Natural killer cell (primary cell): ENCODE results near the gene ENTPD8. TPM values are rescaled to one million over a fixed set of nuclear protein-coding genes. Genes with fewer than 3 reads are reported as not detected.

Source experiments
- ATAC-seq, 3 donors: fragments of 150-1000 bp in 2 of 3; fragments of 200-7000 bp in 1 of 3; cut with Tn5 transposase; 1 replicate in 1 of 3; 2 replicates in 2 of 3; pipeline ENCODE4 v1.10.0; 2021; ENCODE audit warnings: mild to moderate bottlenecking in 2 of 3, moderate library complexity in 2 of 3
- DNase-seq, 2 donors: peaks; one replicate each; pipeline versions ENCODE4 v3.0.0 to v3.0.0-alpha.2; 2013 to 2021; ENCODE audit warnings: mixed read lengths in 1 of 2
- H3K27ac ChIP-seq: one replicate; pipeline ENCODE4 v1.5.1; 2013; ENCODE audit warnings: mild to moderate bottlenecking, low read length
- H3K27me3 ChIP-seq: one replicate; pipeline ENCODE4 v1.6.1; 2013; ENCODE audit warnings: low read length; ENCODE audit not compliant: control insufficient read depth, insufficient read depth
- H3K36me3 ChIP-seq: one replicate; pipeline ENCODE4 v1.6.1; 2013; ENCODE audit warnings: low read length; ENCODE audit not compliant: control insufficient read depth, insufficient read depth
- H3K4me1 ChIP-seq: one replicate; pipeline ENCODE4 v1.6.1; 2013; ENCODE audit warnings: low read length; ENCODE audit not compliant: control insufficient read depth, insufficient read depth
- H3K4me3 ChIP-seq: one replicate; pipeline ENCODE4 v1.5.1; 2013; ENCODE audit warnings: low read length
- H3K9me3 ChIP-seq: one replicate; pipeline ENCODE4 v1.6.1; 2013; ENCODE audit warnings: low read length; ENCODE audit not compliant: control insufficient read depth, insufficient read depth
- H3K27ac Mint-ChIP-seq, 2 donors: one replicate each; pipeline ENCODE4 v1.8.0; 2022; ENCODE audit warnings: mild to moderate bottlenecking in 2 of 2, mixed read lengths in 2 of 2, moderate library complexity in 1 of 2
- H3K27me3 Mint-ChIP-seq, 2 donors: one replicate each; pipeline ENCODE4 v1.8.0; 2022; ENCODE audit warnings: low read depth in 2 of 2, mixed read lengths in 2 of 2
- H3K36me3 Mint-ChIP-seq: one replicate; pipeline ENCODE4 v1.8.0; 2022; ENCODE audit warnings: mixed read lengths
- H3K4me1 Mint-ChIP-seq, 2 donors: one replicate each; pipeline ENCODE4 v1.8.0; 2022; ENCODE audit warnings: mixed read lengths in 2 of 2
- H3K4me3 Mint-ChIP-seq: one replicate; pipeline ENCODE4 v1.8.0; 2022; ENCODE audit warnings: mild to moderate bottlenecking, moderate library complexity, mixed read lengths
- H3K9me3 Mint-ChIP-seq, 2 donors: one replicate each; pipeline ENCODE4 v1.8.0; 2022; ENCODE audit warnings: mixed read lengths in 2 of 2
- WGBS: methylation state at CpG from one replicate; pipeline ENCODE4 v1.1.7; 2013; ENCODE audit warnings: missing lambda C conversion rate; ENCODE audit not compliant: insufficient coverage; 5-methylcytosine and 5-hydroxymethylcytosine counted together
- intact Hi-C: fragments of 100-400 bp; cut with micrococcal nuclease; formaldehyde crosslinking; loops from one replicate; pipeline ENCODE4 v1.14.2; 2022
- total RNA-seq, 4 donors: library from RNA; stranded (reverse); fragments of 120-200 nt in 1 of 4; gene quantifications; one replicate each; pipeline versions ENCODE4 v1.2.3 to v1.2.4, GENCODE V29; 2013 to 2022
- TF ChIP-seq, protein P1 (sequence below): fragments of 200-600 bp; IDR thresholded peaks from one replicate; pipeline ENCODE4 v1.8.0; 2022; ENCODE audit warnings: antibody characterized with exemption

Gene ENTPD8
- total RNA-seq, 3 donors from 2014 or later (not counting 1 experiment from before 2014, with no cell fraction given): not detected

- Histone ChIP-seq H3K27me3 (peaks cover 3% of the 10 kb centered on the region), H3K27ac (no peak overlapping the region), H3K9me3 (no peaks in the 10 kb centered on the region), H3K4me1 (peaks cover 47% of the 10 kb centered on the region), H3K36me3 (no peaks in the 10 kb centered on the region), H3K4me3 (no peak overlapping the region)
- H3K36me3 Mint-ChIP-seq: no peaks in the 10 kb centered on the region
- peak overlapping the region; percentile 4 for H3K4me3 Mint-ChIP-seq
- WGBS: 80% methylated on average over 31 of the region's 31 CpGs
- no peak for DNase-seq
- TF ChIP-seq, protein P1, sequence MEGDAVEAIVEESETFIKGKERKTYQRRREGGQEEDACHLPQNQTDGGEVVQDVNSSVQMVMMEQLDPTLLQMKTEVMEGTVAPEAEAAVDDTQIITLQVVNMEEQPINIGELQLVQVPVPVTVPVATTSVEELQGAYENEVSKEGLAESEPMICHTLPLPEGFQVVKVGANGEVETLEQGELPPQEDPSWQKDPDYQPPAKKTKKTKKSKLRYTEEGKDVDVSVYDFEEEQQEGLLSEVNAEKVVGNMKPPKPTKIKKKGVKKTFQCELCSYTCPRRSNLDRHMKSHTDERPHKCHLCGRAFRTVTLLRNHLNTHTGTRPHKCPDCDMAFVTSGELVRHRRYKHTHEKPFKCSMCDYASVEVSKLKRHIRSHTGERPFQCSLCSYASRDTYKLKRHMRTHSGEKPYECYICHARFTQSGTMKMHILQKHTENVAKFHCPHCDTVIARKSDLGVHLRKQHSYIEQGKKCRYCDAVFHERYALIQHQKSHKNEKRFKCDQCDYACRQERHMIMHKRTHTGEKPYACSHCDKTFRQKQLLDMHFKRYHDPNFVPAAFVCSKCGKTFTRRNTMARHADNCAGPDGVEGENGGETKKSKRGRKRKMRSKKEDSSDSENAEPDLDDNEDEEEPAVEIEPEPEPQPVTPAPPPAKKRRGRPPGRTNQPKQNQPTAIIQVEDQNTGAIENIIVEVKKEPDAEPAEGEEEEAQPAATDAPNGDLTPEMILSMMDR: no peak
- peaks cover 0 to 2% of the 10 kb centered on the region in 2 donors for H3K27me3 Mint-ChIP-seq
- intact Hi-C loops: loop anchor here (2.0 kb wide), 1 partner anchor 113 kb away; no protein-coding TSS in a partner anchor
- no peaks in the 10 kb centered on the region for H3K9me3 Mint-ChIP-seq
- H3K4me1 Mint-ChIP-seq: peaks cover 10 to 31% of the 10 kb centered on the region in 2 donors
- ATAC-seq: no peak
- no peak overlapping the region for H3K27ac Mint-ChIP-seq
These were observed 33.4 kb downstream of the ENTPD8 start for GRCh38 chr9:137407590-137408300.

GRCh38 chr9:137406876-137407589 is 34.1 kb downstream of the ENTPD8 start:
- DNase-seq (peak; percentile 77 to 81), ATAC-seq (peak; percentile 88 to 90 (median 89))
- TF ChIP-seq, protein P1: peak; percentile 87
- peaks cover 0 to 2% of the 10 kb centered on the region in 2 donors for H3K27me3 Mint-ChIP-seq
- Histone ChIP-seq H3K27ac (no peak overlapping the region), H3K4me1 (peaks cover 40% of the 10 kb centered on the region), H3K36me3 (no peaks in the 10 kb centered on the region), H3K4me3 (no peak overlapping the region), H3K9me3 (no peaks in the 10 kb centered on the region), H3K27me3 (peaks cover 3% of the 10 kb centered on the region)
- H3K4me3 Mint-ChIP-seq: peak overlapping the region; percentile 4
- peak overlapping the region in 1 of 2 donors; percentile 22 for H3K27ac Mint-ChIP-seq
- H3K4me1 Mint-ChIP-seq: peaks cover 16 to 26% of the 10 kb centered on the region in 2 donors
- intact Hi-C loops: loop anchor here (2.0 kb wide), 1 partner anchor 112 kb away; no protein-coding TSS in a partner anchor
- H3K9me3 Mint-ChIP-seq: no peaks in the 10 kb centered on the region
- 5% methylated on average over 63 of the region's 63 CpGs for WGBS
- H3K36me3 Mint-ChIP-seq: no peaks in the 10 kb centered on the region

DNA sequence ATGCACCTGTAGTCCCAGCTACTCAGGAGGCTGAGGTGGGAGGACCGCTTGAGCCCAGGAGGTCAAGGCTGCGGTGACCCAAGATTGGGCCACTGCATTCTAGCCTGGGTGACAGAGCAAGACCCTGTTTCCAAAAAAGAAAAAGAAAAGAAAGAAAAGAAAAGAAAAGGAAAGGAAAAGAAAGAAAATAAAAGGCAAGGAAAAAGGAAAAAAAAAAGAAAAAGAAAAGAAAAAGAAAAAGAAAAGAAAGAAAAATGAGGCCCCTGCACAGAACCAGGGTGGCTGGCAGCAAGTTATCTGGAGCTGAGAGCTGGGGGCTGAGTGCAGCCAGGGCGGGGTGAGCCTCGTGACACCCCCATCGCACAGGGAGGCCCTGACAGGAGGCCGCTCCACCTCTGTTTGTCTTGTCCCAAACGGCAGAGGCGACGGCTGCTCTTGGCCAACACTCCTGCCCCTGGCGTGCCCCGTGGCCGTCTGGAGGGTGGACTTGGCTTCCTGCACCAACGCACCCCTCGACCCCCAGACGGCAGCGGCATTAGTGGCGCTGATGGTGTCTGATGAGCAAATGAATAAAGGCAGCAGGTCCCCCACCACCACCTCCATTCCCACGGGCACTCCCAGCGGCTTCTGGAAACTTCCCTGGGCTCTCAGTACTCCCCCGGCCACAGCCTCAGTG is 34.9 kb downstream of the ENTPD8 start:
- Mint-ChIP-seq H3K27ac (peak overlapping the region in 1 of 2 donors; percentile 56), H3K9me3 (no peaks in the 10 kb centered on the region), H3K4me1 (peaks cover 16 to 19% of the 10 kb centered on the region in 2 donors), H3K27me3 (peaks cover 0 to 2% of the 10 kb centered on the region in 2 donors), H3K36me3 (no peaks in the 10 kb centered on the region), H3K4me3 (peak overlapping the region; percentile 81)
- Histone ChIP-seq H3K27ac (no peak overlapping the region), H3K4me3 (no peak overlapping the region), H3K36me3 (no peaks in the 10 kb centered on the region), H3K9me3 (no peaks in the 10 kb centered on the region), H3K27me3 (peaks cover 3% of the 10 kb centered on the region), H3K4me1 (peaks cover 33% of the 10 kb centered on the region)
- intact Hi-C loops: loop anchor here (2.0 kb wide), 1 partner anchor 111 kb away; no protein-coding TSS in a partner anchor
- DNase-seq (no peak), ATAC-seq (no peak)
- 81% methylated on average over 20 of the region's 20 CpGs for WGBS
- TF ChIP-seq, protein P1: no peak
